ENCODE measurements around the gene NR3C1.

NR3C1 gene

GRCh38 chr5:143397302-143398052, 6.0 kb downstream of the NR3C1 start:
- FAIRE-seq = no peak

- FAIRE-seq = peak; percentile 30
Observed at GRCh38 chr5:143396353-143396940, 7.0 kb downstream of the NR3C1 start.

- peak; percentile 73 for FAIRE-seq
Observed at GRCh38 chr5:143395638-143396352, 7.7 kb downstream of the NR3C1 start.

GRCh38 chr5:143393524-143393923, 10.0 kb downstream of the NR3C1 start:
- no peak for FAIRE-seq

GRCh38 chr5:143390941-143391340, 12.5 kb downstream of the NR3C1 start:
- no peak for FAIRE-seq

GRCh38 chr5:143390258-143390657, 13.2 kb downstream of the NR3C1 start:
- FAIRE-seq = no peak

- FAIRE-seq = no peak
Observed at GRCh38 chr5:143386725-143387124, 16.8 kb downstream of the NR3C1 start.

- no peak for FAIRE-seq
Observed at GRCh38 chr5:143384865-143385657, 18.4 kb downstream of the NR3C1 start.

- FAIRE-seq = no peak
Observed at GRCh38 chr5:143383988-143384387, 19.5 kb downstream of the NR3C1 start.

GRCh38 chr5:143379606-143380005, 23.9 kb downstream of the NR3C1 start:
- no peak for FAIRE-seq

- no peak for FAIRE-seq
Observed at GRCh38 chr5:143376911-143377813, 26.3 kb downstream of the NR3C1 start.

GRCh38 chr5:143376195-143376779, 27.2 kb downstream of the NR3C1 start:
- FAIRE-seq = no peak

GRCh38 chr5:143374496-143375217, 28.8 kb downstream of the NR3C1 start:
- FAIRE-seq = no peak

GRCh38 chr5:143373076-143373475, 30.4 kb downstream of the NR3C1 start:
- FAIRE-seq = no peak

GRCh38 chr5:143372187-143372829, 31.2 kb downstream of the NR3C1 start:
- FAIRE-seq = no peak

GRCh38 chr5:143370440-143370839, 33.0 kb downstream of the NR3C1 start:
- FAIRE-seq = no peak

- no peak for FAIRE-seq
Observed at GRCh38 chr5:143364061-143364460, 39.4 kb downstream of the NR3C1 start.

GRCh38 chr5:143362664-143363227, 40.7 kb downstream of the NR3C1 start:
- no peak for FAIRE-seq

GRCh38 chr5:143361438-143361837, 42.0 kb downstream of the NR3C1 start:
- no peak for FAIRE-seq

GRCh38 chr5:143360755-143361154, 42.7 kb downstream of the NR3C1 start:
- no peak for FAIRE-seq

Data from islet of Langerhans (tissue), 1 donor.